Measurements from ENCODE around the gene DCTPP1. TPM values are rescaled to one million over a fixed set of nuclear protein-coding genes. Genes with fewer than 3 reads are reported as not detected.

DCTPP1 gene
- total and polyA plus RNA-seq, 2 of the 13 experiments (the other 11 are each of a cell fraction or from before 2014, with no cell fraction given), result 54.8 to 74.4 TPM

- TF ChIP-seq, protein P1, sequence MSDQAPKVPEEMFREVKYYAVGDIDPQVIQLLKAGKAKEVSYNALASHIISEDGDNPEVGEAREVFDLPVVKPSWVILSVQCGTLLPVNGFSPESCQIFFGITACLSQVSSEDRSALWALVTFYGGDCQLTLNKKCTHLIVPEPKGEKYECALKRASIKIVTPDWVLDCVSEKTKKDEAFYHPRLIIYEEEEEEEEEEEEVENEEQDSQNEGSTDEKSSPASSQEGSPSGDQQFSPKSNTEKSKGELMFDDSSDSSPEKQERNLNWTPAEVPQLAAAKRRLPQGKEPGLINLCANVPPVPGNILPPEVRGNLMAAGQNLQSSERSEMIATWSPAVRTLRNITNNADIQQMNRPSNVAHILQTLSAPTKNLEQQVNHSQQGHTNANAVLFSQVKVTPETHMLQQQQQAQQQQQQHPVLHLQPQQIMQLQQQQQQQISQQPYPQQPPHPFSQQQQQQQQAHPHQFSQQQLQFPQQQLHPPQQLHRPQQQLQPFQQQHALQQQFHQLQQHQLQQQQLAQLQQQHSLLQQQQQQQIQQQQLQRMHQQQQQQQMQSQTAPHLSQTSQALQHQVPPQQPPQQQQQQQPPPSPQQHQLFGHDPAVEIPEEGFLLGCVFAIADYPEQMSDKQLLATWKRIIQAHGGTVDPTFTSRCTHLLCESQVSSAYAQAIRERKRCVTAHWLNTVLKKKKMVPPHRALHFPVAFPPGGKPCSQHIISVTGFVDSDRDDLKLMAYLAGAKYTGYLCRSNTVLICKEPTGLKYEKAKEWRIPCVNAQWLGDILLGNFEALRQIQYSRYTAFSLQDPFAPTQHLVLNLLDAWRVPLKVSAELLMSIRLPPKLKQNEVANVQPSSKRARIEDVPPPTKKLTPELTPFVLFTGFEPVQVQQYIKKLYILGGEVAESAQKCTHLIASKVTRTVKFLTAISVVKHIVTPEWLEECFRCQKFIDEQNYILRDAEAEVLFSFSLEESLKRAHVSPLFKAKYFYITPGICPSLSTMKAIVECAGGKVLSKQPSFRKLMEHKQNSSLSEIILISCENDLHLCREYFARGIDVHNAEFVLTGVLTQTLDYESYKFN (CRISPR knock-in tag; conservative IDR thresholded peaks at IDR 0.05), result no peak
- no peak for TF ChIP-seq ZNF816 (CRISPR knock-in tag; IDR thresholded peaks at IDR 0.05; ENCODE audit: borderline replicate concordance)
- TF ChIP-seq, protein P2, sequence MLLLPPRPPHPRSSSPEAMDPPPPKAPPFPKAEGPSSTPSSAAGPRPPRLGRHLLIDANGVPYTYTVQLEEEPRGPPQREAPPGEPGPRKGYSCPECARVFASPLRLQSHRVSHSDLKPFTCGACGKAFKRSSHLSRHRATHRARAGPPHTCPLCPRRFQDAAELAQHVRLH (CRISPR knock-in tag; IDR thresholded peaks at IDR 0.05; ENCODE audit: borderline replicate concordance, low read depth), result peak; percentile 89; the same call in 1 of the 2 replicates
- no peak for TF ChIP-seq ZNF567 (CRISPR knock-in tag; IDR thresholded peaks at IDR 0.05; ENCODE audit: borderline replicate concordance)
- no peak for TF ChIP-seq ATF5 (CRISPR knock-in tag; IDR thresholded peaks at IDR 0.05; ENCODE audit: low read depth)
- TF ChIP-seq ZNF180 (CRISPR knock-in tag; IDR thresholded peaks at IDR 0.05; ENCODE audit: borderline replicate concordance, low read depth), result no peak
- TF ChIP-seq FOXK2 (IDR thresholded peaks at IDR 0.05), result no peak
- TF ChIP-seq ZBTB39 (CRISPR knock-in tag; IDR thresholded peaks at IDR 0.05), result no peak
- peak; percentile 56; the same call in 1 of the 3 replicates for TF ChIP-seq MXI1 (IDR thresholded peaks at IDR 0.05; ENCODE audit: borderline replicate concordance, low read depth, low read length)
- no peak for TF ChIP-seq PHF5A (CRISPR knock-in tag; IDR thresholded peaks at IDR 0.05; ENCODE audit: low read depth, unreplicated experiment)
- TF ChIP-seq, protein P3, sequence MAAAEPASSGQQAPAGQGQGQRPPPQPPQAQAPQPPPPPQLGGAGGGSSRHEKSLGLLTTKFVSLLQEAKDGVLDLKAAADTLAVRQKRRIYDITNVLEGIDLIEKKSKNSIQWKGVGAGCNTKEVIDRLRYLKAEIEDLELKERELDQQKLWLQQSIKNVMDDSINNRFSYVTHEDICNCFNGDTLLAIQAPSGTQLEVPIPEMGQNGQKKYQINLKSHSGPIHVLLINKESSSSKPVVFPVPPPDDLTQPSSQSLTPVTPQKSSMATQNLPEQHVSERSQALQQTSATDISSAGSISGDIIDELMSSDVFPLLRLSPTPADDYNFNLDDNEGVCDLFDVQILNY (CRISPR knock-in tag; conservative IDR thresholded peaks at IDR 0.05), result no peak
- TF ChIP-seq, protein P4, sequence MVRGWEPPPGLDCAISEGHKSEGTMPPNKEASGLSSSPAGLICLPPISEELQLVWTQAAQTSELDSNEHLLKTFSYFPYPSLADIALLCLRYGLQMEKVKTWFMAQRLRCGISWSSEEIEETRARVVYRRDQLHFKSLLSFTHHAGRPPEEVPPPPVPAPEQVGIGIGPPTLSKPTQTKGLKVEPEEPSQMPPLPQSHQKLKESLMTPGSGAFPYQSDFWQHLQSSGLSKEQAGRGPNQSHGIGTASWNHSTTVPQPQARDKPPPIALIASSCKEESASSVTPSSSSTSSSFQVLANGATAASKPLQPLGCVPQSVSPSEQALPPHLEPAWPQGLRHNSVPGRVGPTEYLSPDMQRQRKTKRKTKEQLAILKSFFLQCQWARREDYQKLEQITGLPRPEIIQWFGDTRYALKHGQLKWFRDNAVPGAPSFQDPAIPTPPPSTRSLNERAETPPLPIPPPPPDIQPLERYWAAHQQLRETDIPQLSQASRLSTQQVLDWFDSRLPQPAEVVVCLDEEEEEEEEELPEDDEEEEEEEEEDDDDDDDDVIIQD (CRISPR knock-in tag; IDR thresholded peaks at IDR 0.05; ENCODE audit: low read depth), result peak; percentile 66; the same call in 1 of the 2 replicates
- TF ChIP-seq RFXANK (CRISPR knock-in tag; IDR thresholded peaks at IDR 0.05), result no peak
- TF ChIP-seq MIXL1 (CRISPR knock-in tag; IDR thresholded peaks at IDR 0.05), result 0 out of 2 replicates have a peak, but pooled peaks have one; percentile 65
- TF ChIP-seq ZNF703 (CRISPR knock-in tag; IDR thresholded peaks at IDR 0.05; ENCODE audit: borderline replicate concordance), result no peak
- peak; percentile 84 for TF ChIP-seq PATZ1 (CRISPR knock-in tag; IDR thresholded peaks at IDR 0.05)
These were observed 20.4 kb downstream of the DCTPP1 start (continued) for GRCh38 chr16:30409125-30410060.

Measured in HepG2 (cell line).